Astrocyte of the spinal cord (primary cell): ENCODE results near the gene GABRA4.
A peak's percentile ranks its signal among the peaks of the same experiment; 100 is the strongest.

Experiments
- DNase-seq: peaks from one replicate; pipeline ENCODE4 v3.0.0; 2011; ENCODE audit warnings: low read depth, low spot score
- H3K4me3 ChIP-seq: 2 replicates; pipeline ENCODE4 v1.5.1; 2011; ENCODE audit warnings: low read depth, mild to moderate bottlenecking, low read length, moderate library complexity
- CTCF ChIP-seq: IDR thresholded peaks from 2 replicates; pipeline ENCODE4 v1.5.1; 2012; ENCODE audit warnings: low read depth, mild to moderate bottlenecking, low read length, inconsistent platforms
- in situ Hi-C: cut with HindIII; loops from 2 replicates; pipeline ENCODE4 v1.10.0; 2017; ENCODE audit warnings: low sequenced_read_pairs

Gene GABRA4

GRCh38 chr4:47017494-47017893, 24.1 kb upstream of the GABRA4 start:
- DNase-seq: peak; percentile 6
- in situ Hi-C loops: no loop called here
- H3K4me3 ChIP-seq: no peak overlapping the region
- no peak for TF ChIP-seq CTCF

- TF ChIP-seq CTCF: no peak
- in situ Hi-C loops: no loop called here
- no peak for DNase-seq
- no peak overlapping the region for H3K4me3 ChIP-seq
These were observed 23.7 kb upstream of the GABRA4 start for GRCh38 chr4:47017081-47017480.

GRCh38 chr4:47013373-47013772, 20.0 kb upstream of the GABRA4 start:
- in situ Hi-C loops: no loop called here
- DNase-seq: no peak
- H3K4me3 ChIP-seq: no peak overlapping the region
- TF ChIP-seq CTCF: no peak

- no peak for DNase-seq
- in situ Hi-C loops: no loop called here
- TF ChIP-seq CTCF: no peak
- H3K4me3 ChIP-seq: no peak overlapping the region
These were observed 19.3 kb upstream of the GABRA4 start for GRCh38 chr4:47012676-47013075.

GRCh38 chr4:47010912-47011446, 17.6 kb upstream of the GABRA4 start:
- in situ Hi-C loops: no loop called here
- peak; percentile 19 for DNase-seq
- H3K4me3 ChIP-seq: no peak overlapping the region

GRCh38 chr4:47010347-47010911, 17.0 kb upstream of the GABRA4 start:
- TF ChIP-seq CTCF: no peak
- in situ Hi-C loops: no loop called here
- DNase-seq: no peak
- no peak overlapping the region for H3K4me3 ChIP-seq

More at GRCh38 chr4:47010912-47011446, 17.6 kb upstream of the GABRA4 start:
- no peak for TF ChIP-seq CTCF
